ENCODE measurements around the gene MIER3. TPM values are rescaled to one million over a fixed set of nuclear protein-coding genes. Genes with fewer than 3 reads are reported as not detected.

Gene MIER3
- total RNA-seq, result 45.5 and 47.4 TPM in 2 replicates
- long read RNA-seq, partial matches to known transcripts, result 1 of 9 reads
- long read RNA-seq, other reads (novel, unspliced or antisense), result 8 of 9 reads

- Mint-ChIP-seq H3K27me3 (peaks cover 16% of the 10 kb centered on the region), H3K9me3 (ENCODE audit: low read depth) (no peaks in the 10 kb centered on the region), H3K4me3 (ENCODE audit: low read depth) (peak within 1 kb of the TSS; percentile 93), H3K36me3 (ENCODE audit: insufficient read depth) (no peaks in the 10 kb centered on the region), H3K4me1 (ENCODE audit: low read depth) (peaks cover 13% of the 10 kb centered on the region), H3K27ac (peak within 1 kb of the TSS; percentile 96)
- peak; percentile 66 for DNase-seq (ENCODE audit: low spot score, unreplicated experiment)
- TF ChIP-seq CTCF (IDR thresholded peaks at IDR 0.05; ENCODE audit: unreplicated experiment), result no peak
These were observed at the start of gene MIER3 for GRCh38 chr5:56951946-56952691. Gene MIER3 (minus strand): TSS chr5:56952123. CDS start chr5:56952102, 21 bp downstream.

- H3K27ac Mint-ChIP-seq, result no peak overlapping the region
- no peak for TF ChIP-seq CTCF (IDR thresholded peaks at IDR 0.05; ENCODE audit: unreplicated experiment)
- peaks cover 11% of the 10 kb centered on the region for H3K27me3 Mint-ChIP-seq
These were observed 43.7 kb upstream of the MIER3 start for GRCh38 chr5:56995596-56995995.

GRCh38 chr5:56993241-56993640, 41.3 kb upstream of the MIER3 start:
- H3K27ac Mint-ChIP-seq, result no peak overlapping the region
- TF ChIP-seq CTCF (IDR thresholded peaks at IDR 0.05; ENCODE audit: unreplicated experiment), result no peak

More at GRCh38 chr5:56995596-56995995, 43.7 kb upstream of the MIER3 start:
- Mint-ChIP-seq H3K4me3 (ENCODE audit: low read depth) (no peak overlapping the region), H3K9me3 (ENCODE audit: low read depth) (no peaks in the 10 kb centered on the region), H3K4me1 (ENCODE audit: low read depth) (no peaks in the 10 kb centered on the region), H3K36me3 (ENCODE audit: insufficient read depth) (no peaks in the 10 kb centered on the region)
- DNase-seq (ENCODE audit: low spot score, unreplicated experiment), result no peak

GRCh38 chr5:56989676-56990075, 37.8 kb upstream of the MIER3 start:
- TF ChIP-seq CTCF (IDR thresholded peaks at IDR 0.05; ENCODE audit: unreplicated experiment), result no peak
- Mint-ChIP-seq H3K4me3 (ENCODE audit: low read depth) (no peak overlapping the region), H3K9me3 (ENCODE audit: low read depth) (no peaks in the 10 kb centered on the region), H3K36me3 (ENCODE audit: insufficient read depth) (no peaks in the 10 kb centered on the region), H3K4me1 (ENCODE audit: low read depth) (no peaks in the 10 kb centered on the region), H3K27me3 (peaks cover 11% of the 10 kb centered on the region), H3K27ac (no peak overlapping the region)
- no peak for DNase-seq (ENCODE audit: low spot score, unreplicated experiment)

More at GRCh38 chr5:56993241-56993640, 41.3 kb upstream of the MIER3 start:
- no peak for DNase-seq (ENCODE audit: low spot score, unreplicated experiment)
- Mint-ChIP-seq H3K27me3 (peaks cover 11% of the 10 kb centered on the region), H3K4me3 (ENCODE audit: low read depth) (no peak overlapping the region), H3K4me1 (ENCODE audit: low read depth) (no peaks in the 10 kb centered on the region), H3K36me3 (ENCODE audit: insufficient read depth) (no peaks in the 10 kb centered on the region), H3K9me3 (ENCODE audit: low read depth) (no peaks in the 10 kb centered on the region)

GRCh38 chr5:56988490-56988889, 36.6 kb upstream of the MIER3 start:
- H3K4me3 Mint-ChIP-seq (ENCODE audit: low read depth), result no peak overlapping the region
- H3K36me3 Mint-ChIP-seq (ENCODE audit: insufficient read depth), result no peaks in the 10 kb centered on the region
- peaks cover 7% of the 10 kb centered on the region for H3K4me1 Mint-ChIP-seq (ENCODE audit: low read depth)
- H3K9me3 Mint-ChIP-seq (ENCODE audit: low read depth), result no peaks in the 10 kb centered on the region
- peaks cover 7% of the 10 kb centered on the region for H3K27me3 Mint-ChIP-seq
- DNase-seq (ENCODE audit: low spot score, unreplicated experiment), result no peak
- no peak for TF ChIP-seq CTCF (IDR thresholded peaks at IDR 0.05; ENCODE audit: unreplicated experiment)
- no peak overlapping the region for H3K27ac Mint-ChIP-seq

All from progenitor cell of endocrine pancreas (in vitro differentiated cells).